Measurements from ENCODE around the gene MAP3K5.

DNA sequence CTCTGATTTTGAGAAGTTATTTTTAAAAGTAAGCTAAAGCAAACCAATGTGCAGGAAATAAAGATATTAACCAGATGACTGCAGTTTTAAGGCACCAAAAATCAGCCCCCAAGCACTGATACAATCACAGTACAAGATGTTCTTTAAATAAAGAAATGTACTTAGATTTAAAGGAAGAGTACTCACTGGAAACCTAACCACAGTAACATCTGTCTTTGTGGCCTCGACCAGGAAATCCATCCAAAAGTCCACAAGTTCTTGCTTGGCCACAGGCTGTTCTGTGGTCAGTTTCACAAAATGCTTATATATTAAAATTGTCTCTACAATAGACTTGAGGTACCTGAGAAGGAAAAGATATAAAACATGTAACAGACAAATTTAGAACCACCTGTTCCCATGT, 136.2 kb downstream of the MAP3K5 start:
- TF ChIP-seq, protein P1, sequence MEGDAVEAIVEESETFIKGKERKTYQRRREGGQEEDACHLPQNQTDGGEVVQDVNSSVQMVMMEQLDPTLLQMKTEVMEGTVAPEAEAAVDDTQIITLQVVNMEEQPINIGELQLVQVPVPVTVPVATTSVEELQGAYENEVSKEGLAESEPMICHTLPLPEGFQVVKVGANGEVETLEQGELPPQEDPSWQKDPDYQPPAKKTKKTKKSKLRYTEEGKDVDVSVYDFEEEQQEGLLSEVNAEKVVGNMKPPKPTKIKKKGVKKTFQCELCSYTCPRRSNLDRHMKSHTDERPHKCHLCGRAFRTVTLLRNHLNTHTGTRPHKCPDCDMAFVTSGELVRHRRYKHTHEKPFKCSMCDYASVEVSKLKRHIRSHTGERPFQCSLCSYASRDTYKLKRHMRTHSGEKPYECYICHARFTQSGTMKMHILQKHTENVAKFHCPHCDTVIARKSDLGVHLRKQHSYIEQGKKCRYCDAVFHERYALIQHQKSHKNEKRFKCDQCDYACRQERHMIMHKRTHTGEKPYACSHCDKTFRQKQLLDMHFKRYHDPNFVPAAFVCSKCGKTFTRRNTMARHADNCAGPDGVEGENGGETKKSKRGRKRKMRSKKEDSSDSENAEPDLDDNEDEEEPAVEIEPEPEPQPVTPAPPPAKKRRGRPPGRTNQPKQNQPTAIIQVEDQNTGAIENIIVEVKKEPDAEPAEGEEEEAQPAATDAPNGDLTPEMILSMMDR (IDR thresholded peaks at IDR 0.05), result no peak
- no peak for TF ChIP-seq EP300 (IDR thresholded peaks at IDR 0.05)
- no peak for TF ChIP-seq POLR2A (IDR thresholded peaks at IDR 0.05)
- TF ChIP-seq POLR2AphosphoS5 (IDR thresholded peaks at IDR 0.05), result no peak

Measured in suprapubic skin (tissue), 4 donors.